NCI-H1417 (cell line): ENCODE data around the gene PRAMEF25.
"Not testable (repeated sequence)": the region's sequence is repeated elsewhere in the genome, so short reads cannot be mapped to it uniquely, and the experiment has no call there.

ENCODE experiments used
- DNase-seq, 3 experiments: peaks; one replicate each; lab custom pipeline; 2025; lab: John Stamatoyannopoulos, UW

The PRAMEF25 gene

GRCh38 chr1:13070474-13070873 lies at the start of gene PRAMEF25:
Gene PRAMEF25, plus strand, starts transcription at chr1:13070774. Its CDS starts 2,920 bp downstream, at chr1:13073694.
- not testable (repeated sequence) for DNase-seq

DNA sequence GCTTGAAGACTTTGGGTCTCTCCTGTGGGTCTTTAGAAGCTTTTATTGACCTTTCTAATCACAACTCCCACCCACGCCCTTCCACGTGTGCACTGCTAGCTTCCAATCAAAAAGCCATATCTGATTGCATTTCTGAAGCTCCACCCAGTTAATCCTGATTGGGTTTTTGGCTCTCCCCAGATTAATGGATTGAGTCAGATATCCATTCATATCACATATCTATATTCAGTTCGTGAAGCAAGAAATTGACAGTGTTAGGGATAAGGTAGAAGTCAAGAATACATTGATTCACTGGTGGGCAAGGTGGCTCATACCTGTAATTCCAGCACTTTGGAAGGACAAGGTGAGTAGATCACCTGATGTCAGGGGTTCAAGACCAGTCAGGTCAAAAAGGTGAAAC lies 14.1 kb upstream of the PRAMEF25 start, which contains the start of gene PRAMEF27:
Gene PRAMEF27 (minus strand): TSS at position 101 of the 400 bp plus-strand sequence. CDS start 2,916 bp downstream, outside the sequence.
- DNase-seq: not testable (repeated sequence)

GRCh38 chr1:13116754-13117153 lies 46.2 kb downstream of the PRAMEF25 start, which contains the start of gene HNRNPCL2:
Gene HNRNPCL2, minus strand, starts transcription at chr1:13116854. Its CDS starts 454 bp downstream, at chr1:13116400.
- DNase-seq: not testable (repeated sequence)
